Central memory CD4-positive, alpha-beta T cell (primary cell): ENCODE data around the gene FANCI.

Experiments used
- DNase-seq: peaks from one replicate; pipeline ENCODE4 v3.0.0; 2022
- total RNA-seq, 3 experiments: gene quantifications; one replicate each; lab custom pipeline; 2026; lab: John Stamatoyannopoulos, UW

FANCI gene
- total RNA-seq = 23.0 to 39.0 (median 34.1) reads per million in 3 experiments

DNA sequence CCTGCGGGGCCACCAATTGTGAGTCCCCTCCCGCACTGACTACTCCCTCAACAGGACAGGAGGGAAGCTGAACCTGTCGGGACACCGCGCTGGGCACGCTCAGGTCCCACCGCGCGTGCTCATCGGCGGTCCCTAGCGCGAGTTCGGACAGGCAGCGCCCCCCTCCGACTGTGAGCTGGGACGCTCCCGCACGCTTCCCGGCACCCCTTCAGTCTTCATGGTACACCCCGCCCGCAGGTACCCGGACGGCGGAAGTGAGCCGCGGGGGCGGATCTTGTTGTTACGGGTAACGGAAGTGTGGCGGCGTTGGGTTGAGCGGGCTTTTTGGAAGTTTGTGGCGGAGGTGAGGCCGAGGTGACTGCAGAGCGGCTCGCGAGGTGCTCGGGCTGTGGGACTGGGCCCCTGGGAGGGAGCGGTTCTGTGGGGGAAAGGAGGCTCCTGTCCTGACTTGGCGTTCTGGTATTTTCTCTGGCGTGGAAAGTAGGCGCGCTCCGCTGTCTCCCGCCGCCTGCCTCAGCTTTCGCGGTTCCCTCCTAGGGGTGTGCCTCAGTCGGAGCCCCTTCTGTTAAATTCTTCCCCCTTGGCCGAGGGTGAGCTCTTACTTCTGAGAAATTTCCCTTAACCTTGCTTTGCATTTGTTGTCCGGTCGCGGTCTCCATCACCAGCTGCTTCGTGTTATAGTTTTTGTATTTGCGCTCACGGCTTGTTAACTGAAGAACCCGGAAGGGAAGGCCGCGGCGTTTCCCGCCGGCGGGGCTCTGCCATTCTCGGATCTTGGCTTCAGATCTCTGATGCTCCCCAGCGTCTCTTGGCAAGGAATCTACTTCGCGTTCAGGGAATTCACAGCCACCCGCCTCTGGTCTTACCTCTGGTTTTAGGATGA, at the start of gene FANCI:
TSS of gene FANCI (plus strand) at position 289 of the 883 bp plus-strand sequence. CDS start 3,669 bp downstream, outside the sequence.
- DNase-seq = peak; percentile 92

DNA sequence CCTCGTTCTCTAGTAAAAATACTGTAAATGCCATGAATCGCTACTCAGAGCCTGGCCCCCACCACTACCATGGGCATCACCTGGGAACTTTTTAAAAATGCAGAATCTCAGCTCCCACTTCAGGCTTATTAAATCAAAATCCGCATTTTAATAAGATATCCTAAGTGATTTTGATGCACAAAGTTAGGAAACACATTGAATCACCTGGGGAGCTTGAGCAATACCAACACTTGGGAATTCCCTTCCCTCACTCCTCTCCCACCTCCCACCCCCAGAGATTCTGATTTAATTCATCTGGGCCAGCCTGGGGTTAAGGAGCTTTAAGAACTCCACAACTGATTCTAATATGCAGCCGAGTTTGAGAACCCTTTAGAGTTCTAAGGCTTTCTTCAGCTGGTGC, 49.2 kb upstream of the FANCI start:
- no peak for DNase-seq

DNA sequence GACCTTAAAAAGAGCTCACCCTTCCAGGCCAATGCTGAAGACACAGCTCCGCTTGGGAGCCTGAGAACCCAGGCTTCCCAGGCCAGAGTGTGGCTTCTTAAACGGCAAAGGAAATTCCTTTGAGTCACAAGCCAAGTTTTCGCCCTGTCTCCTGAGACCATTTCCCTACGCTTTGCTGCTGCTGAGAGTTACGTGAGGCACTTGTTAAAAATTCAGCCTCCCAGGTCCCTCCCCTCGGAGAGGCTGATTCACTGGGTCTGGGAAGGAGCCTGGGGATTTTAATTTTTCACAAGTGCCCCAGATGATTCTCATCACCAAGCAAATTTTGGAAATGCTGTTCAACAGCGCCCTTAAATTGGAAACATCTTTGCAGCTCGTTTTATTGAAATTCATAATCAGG, 47.9 kb upstream of the FANCI start:
- DNase-seq = no peak

DNA sequence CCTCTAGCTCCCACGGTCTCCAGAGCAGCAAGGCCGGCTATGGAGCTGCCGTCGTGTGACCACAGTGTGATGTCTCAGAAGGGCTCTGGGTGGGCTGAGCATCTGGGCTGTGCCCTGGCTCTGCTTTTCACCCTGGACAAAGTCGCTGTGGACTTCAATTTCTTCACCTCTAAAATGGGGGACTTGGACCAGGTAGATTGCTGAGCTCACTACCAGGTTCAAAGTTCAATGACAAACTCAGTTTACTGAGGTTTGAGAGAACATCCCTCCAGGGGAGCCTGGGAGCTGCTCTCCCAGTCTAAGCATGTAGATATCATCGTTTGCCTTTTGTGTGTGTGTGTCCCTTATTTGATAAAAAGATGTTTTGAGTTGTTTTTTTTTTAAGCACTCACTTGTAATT, 47.5 kb upstream of the FANCI start:
- no peak for DNase-seq

DNA sequence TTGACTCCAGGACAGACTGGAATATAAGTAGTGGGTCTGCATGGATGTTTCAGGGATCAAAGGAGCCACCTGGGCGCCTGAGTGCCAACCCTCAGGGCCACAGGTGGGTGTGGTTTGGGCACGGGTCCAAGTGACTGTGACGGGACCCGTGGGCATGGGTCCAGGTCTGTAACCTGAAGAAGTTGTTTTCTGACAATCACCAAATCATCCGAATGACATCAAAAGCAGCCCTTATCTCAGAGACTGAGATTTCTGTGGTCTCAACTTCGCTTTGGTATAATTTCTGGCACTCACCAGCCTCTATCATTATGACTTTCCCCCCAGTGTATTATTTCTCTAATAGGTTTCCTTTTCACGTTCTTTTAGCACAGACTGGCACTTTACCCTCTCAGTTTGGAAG, 46.8 kb upstream of the FANCI start:
- no peak for DNase-seq

DNA sequence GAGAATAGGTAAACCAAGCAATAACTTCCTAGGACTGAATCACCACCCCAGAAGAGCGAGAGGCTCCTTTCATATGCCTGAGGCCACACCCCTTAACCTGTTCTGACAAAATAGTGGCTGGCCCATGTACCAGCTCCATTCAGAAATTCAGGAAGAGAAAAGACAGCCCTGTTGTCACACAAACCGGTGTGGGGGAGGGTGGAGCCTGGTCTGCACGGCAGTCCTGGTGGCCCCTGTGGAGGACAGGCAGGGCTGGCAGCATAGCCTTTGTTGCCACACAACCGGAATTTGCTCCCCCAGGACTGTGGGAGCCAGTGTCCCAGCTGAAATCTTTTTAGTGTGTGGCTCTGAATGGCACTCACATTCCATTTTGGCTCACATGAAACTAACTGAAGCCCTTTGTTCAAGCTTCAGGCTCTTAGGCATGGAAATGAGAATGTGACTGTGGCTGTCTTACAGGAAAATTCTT, 46.2 kb upstream of the FANCI start:
- DNase-seq = no peak

DNA sequence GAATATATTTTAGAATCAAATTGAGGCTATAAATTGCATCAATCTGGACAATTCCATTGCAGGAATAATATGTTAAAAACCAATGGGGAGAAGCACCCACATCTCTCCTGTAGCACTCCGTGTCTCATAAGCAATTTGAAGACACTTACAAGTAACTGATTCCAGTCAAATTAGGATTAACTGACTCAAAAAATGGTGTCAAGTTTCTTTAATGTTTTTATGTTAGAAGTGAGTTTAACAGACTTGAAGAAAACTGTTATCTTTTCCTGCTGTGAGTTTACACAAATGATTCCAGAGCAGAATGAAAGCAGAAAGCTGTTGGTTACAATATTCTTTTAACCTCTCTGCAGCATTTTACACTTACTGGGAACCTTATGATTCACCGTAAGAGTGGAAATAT, 45.6 kb upstream of the FANCI start:
- no peak for DNase-seq

DNA sequence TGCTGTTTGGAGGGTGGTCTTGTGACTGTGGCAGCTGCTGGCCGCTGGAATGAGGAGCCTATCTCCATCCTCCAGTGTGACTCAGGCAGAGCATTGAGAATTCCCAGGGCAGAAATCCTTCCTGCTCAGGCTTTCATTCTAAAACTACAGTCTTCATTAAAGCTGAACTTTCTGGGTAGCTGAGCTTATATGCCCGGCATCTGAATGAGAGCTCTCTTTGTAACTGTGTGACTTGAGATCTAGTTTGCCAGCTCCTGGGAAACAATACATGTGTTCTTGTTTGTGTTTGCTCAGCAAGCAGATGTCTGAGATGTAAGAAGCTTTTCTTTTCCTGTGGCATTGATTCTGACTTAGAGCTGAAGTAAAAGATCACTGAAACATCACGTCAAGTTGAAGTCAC, 44.8 kb upstream of the FANCI start:
- no peak for DNase-seq

DNA sequence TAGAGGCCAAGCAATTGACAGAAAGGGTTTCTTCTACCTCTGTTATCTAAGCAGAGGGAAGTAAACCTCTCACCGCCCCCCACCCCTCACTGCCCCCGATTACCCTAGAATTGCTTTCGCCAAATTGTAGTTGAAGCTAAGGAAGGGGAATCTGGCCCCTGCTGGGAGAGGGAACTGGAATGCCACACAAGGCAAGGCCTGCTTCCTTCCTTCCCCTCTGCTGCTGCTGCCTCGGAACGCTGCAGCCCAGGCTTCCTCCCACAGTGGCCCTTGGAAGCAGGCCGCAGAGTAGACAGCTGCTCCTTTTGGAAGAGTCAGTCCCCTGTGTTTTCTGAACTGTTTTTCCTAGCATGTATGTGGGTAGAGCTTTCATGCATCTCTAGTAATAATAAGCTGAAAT, 44.0 kb upstream of the FANCI start:
- no peak for DNase-seq

DNA sequence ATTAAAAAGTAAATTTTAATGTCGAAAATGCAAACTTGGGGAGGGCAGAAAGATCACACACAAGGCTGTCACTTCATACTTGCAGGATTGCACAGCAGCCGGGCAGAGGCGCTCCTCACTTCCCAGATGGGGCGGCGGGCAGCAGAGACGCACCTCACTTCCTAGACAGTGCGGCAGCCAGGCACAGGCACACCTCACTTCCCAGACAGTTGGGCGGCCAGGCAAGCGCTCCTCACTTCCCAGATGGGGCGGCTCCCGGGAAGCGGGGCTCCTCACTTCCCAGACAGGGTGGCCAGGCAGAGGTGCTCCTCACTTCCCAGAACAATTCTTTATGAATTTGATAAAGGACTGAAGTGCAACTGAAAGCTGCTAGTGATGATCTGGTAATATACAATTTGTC, 43.6 kb upstream of the FANCI start:
- DNase-seq = no peak

DNA sequence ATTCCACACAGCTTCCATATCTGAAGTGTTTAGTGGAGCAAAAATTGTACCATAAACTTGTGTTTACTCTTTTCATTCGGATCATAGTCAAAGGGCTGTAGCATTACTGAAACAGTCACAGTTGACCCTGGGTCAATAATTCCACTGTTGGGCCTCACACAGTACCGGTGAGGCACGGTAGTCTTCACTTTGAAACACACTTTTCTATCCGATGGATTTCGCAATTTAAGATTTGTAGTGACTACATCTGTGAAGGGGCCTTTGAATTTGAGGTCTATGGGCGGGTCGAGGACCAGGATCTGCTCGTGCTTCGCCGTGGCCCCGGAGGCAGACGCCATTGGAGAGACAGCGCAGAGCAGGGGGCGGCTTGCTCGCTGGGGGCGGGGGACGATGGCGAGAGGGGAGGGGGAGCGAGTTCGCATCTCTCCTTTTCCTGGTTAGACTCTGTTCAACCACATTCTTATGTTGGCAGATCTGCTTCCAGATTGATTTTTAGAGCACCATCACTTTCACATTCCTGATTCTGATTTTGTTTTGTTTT, 42.2 kb upstream of the FANCI start:
- DNase-seq = no peak

DNA sequence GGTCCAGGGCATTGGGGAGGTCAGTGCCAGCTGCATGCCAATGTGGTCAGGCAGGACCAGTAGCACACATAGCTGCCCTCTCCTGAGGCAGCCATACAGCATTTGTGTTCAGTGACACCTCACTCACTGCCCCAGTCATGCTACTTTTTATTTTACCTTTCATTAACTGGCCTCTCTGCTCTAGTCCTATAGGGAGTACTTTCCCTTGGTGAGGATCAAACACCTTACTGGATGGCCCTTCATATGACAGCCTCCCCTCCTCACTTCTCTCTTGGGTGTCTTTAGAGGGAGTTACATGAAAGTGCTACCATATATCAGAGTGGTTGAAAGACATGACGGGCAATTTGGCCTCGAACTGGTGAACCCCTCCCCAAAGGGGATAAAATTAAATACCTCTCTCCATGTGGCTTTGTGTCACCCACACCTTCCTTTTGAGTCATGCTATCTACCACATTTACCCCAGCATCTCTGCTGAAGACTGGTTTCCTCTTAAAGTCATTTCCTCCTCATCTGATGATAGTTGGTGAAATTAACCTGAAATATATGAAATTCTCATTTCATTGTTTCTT, 40.0 kb upstream of the FANCI start:
- DNase-seq = peak; percentile 20

DNA sequence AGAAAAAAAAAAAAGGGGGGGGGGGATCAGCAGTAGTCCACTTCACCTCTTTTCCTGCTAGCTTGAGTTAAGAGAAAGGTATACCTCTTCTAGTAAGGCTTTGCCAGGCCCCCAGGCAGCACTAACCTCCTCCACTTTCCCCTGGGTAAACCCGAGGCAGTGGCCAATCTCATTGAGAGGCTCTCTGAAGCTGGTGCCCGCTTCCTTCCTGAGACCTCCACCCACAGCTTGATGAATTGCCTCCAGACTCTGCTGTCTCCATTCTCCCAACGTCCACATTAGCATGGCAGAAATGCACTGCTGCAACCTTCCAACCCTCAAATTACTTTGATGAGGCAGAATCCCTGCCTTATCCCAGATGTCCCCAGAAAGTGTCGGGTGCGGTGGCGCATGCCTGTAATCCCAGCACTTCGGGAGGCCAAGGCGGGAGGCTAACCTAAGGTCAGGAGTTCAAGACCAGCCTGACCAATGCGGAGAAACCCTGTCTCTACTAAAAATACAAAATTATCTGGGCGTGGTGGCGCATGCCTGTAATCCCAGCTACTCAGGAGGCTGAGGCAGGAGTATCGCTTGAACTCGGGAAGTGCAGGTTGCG, 37.7 kb upstream of the FANCI start:
- no peak for DNase-seq

DNA sequence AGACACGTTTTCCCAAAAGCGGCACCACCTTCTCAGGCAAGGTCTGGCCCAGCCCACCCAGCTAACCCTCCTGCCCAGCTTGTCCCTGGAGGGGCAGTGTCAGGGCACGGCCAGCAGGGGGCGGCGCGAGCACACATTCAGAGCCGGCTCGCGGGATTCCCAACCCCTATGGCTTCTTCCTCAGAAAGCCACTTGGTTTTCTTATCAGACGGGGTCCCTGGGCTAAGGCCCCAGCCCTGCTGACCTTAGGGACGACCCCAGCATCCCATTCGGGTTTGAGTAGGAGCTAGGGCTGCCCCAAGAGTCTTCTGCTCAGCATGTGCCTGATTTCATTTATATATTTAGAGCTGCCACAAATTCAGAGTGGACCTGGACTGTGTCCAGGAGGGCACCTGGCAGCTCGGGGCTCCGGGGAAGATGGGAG, 36.9 kb upstream of the FANCI start:
- DNase-seq = peak; percentile 56

DNA sequence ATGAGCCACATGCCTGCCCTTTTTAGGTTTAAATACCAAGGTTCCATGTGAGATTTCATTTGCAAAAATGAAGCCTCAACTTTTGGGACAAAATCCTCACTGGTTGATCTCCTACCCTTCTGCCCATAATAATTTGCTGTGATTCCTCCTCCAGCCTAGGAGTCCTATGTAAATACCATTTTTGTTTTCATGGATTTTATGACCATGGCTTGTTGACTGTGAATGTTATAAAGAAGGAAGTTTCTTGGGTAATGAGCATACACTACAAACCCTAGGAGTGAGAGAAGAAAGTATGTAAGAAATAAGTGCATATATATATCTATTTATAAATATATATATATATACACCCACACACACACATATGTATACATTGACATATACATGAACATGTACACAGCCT, 35.5 kb upstream of the FANCI start:
- DNase-seq = no peak

DNA sequence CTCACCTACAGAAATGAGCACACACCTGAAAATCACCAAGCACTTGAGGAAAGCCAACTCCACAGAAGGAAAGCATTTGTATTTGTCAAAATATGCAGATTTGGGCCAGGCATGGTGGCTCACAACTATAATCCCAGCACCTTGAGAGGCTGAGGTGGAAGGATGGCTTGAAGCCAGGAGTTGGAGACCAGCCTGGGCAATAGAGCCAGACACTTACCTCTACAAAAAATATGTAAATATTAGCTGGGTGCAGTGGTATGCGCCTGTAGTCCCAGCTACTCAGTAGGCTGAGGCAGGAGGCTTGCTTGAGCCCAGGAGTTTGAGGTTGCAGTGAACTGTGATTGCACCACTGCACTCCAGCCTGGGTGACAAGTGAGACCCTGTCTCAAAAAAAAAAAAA, 34.7 kb upstream of the FANCI start:
- no peak for DNase-seq

DNA sequence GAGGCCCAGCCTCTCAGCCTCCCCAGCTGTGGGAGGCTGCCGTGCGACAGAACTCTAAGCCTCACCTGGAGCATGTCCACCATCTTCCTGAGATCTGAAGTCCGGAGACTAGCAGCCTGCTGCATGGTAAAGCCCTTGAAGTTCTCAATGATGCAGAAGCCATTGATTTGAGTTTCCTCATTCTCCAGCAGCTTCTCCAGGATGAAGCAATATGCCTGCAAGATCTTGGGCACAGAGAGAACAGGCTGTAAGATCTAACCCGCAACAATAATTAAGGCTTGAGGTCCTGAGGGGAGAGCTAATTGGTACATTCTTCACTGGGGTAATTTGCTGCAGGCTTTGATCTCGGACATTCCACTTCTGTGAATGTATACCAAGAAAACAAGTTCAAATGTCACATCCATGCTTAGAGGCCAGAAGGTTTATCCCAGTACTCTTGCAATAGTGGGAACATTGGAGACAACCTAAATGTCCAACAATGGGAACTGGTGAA, 32.1 kb upstream of the FANCI start:
- DNase-seq = no peak

DNA sequence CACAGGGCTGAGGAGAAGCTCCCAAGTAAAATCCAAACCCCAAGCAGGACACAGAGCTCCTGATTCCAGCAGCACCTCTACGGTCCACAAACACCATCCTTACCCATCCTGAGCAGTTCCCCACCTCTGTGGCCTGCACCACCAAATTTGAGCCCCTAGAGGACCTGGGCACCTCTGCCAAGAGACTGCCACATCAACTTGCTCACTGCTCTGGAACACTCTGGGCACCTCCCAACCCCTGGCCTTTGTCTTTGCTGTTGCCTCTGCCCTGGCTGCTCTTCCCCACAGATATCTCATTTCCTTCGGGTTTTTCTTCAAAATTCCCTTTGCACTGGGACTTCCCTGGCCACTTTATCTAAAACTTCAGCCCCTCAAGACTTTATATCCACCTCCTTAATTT, 28.2 kb upstream of the FANCI start:
- no peak for DNase-seq

DNA sequence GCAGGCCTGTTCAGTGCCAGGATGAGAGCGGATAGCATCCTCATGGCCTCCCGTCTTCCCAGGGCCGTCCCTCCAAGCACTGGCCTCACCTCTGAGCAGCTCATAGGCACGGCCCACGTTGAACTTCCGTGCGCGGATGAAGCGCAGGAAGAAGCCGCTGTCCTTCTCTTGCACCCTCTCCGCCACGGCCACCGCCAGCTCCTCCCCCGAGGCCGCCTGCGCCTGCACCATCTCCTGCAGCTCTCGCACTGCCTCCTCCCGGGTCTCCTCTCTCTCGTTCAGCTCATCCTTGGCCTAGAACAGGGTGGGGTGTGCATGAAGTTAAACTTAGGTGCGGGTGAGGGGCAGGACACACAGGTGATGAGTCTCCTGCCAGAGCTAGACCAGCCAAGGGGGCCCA, 26.7 kb upstream of the FANCI start:
- DNase-seq = no peak

DNA sequence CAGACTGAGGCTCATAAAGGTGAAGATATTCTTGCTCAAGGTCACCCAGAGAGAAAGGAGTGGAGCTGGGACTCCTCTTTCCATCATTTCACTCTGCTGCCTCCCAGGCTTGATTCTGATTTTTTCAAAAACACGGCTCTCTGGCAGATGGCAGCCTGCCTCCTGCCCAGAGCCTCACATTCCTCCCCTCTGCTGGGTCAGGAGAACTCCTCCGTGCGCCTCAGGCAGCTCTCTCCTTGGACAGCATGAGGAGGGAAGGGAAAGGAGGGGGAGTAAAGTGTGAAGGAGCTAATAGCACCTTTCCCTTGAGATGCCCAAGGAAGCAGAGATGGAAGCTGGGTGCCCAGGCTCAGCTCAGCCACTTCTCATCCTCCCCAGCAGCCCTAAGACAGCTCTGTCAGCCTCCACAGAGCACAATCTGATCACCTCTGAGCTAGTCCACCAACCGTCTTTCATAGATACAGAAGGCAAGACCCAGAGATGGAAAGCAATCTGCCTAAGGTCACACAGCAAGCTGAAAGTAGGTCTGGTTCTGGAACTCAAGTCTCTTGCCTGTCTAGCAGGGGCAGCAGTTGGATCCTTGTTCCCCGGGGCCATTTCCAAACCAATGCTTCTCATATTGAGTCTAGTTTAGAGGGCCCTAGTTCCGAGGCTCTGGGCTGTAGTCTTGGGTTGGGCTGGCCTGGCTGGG, 25.9 kb upstream of the FANCI start:
- DNase-seq = no peak

DNA sequence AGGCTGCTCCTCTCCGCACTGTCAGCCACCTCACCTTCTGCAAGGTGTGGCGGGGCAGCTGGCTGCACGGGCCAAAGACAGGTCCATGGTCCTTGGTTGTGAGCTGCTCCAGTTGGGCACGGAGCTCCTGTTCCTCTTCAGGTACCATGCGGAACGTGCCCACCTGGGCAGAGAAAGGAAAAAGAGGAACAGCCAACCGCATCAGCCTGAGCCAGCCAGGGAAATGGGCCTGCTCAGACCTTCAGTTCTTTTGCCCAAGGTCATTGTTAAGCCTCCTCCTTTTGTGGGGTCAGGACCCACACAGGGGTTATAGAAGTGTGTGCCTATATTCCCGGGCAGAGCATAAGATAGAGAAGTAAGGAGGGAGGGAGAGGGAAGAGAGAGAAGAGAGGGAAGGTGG, 25.2 kb upstream of the FANCI start:
- no peak for DNase-seq

DNA sequence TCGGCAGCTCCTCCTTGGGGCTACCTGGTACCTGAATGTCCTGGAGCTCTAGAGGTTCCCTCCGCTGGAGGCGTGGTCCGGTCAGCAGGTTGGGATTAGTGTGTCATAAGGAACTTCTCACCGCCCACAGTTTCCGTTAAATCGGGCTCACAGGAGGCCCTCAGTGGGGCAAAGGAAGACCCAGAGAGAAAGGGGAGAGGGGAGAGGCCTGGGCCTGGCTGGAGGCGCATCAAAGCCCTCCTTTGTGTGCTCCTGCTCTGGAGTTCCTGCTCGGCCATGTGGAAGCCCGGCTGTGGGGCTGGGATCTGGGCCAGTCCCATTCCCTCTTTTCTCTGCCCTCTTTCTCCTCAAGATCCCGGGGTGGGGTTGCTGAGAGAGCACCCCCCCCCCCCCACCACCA, 22.2 kb upstream of the FANCI start, which contains the start of gene RLBP1:
TSS of gene RLBP1 (minus strand) at position 37 of the 400 bp plus-strand sequence. CDS start 2,604 bp downstream, outside the sequence.
- no peak for DNase-seq

DNA sequence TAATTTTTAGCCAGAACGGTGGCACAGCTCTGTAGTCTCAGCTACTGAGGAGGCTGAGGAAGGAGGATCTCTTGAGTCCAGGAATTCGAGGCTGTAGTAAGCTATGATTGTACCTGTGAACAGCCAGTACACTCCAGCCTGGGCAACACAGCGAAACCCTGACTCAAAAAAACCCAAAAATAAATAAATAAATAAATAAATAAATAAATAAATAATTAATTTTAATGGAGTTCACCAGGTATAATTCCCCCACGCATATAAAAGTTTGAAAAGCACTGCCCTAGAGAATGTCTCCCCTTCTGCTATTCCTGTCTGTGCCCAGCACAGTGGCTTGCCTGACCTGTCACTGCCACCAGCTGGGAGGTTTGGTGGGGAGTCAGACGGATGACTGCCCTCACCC, 18.2 kb upstream of the FANCI start:
- no peak for DNase-seq
